DND-41 (cell line): ENCODE results near the gene OR1F1.

Source experiments
- EZH2 ChIP-seq: IDR thresholded peaks from 3 replicates; pipeline ENCODE4 v1.6.1; 2012; ENCODE audit warnings: borderline replicate concordance, low read depth, mild to moderate bottlenecking, moderate library complexity, low read length, inconsistent platforms; ENCODE audit not compliant: severe bottlenecking
- TF ChIP-seq, protein P1 (sequence below): IDR thresholded peaks from 2 replicates; pipeline ENCODE4 v1.5.1; 2012; ENCODE audit warnings: borderline replicate concordance, low read length, moderate library complexity, mild to moderate bottlenecking; ENCODE audit not compliant: poor library complexity, severe bottlenecking; ENCODE audit errors: extremely low read depth

DNA sequence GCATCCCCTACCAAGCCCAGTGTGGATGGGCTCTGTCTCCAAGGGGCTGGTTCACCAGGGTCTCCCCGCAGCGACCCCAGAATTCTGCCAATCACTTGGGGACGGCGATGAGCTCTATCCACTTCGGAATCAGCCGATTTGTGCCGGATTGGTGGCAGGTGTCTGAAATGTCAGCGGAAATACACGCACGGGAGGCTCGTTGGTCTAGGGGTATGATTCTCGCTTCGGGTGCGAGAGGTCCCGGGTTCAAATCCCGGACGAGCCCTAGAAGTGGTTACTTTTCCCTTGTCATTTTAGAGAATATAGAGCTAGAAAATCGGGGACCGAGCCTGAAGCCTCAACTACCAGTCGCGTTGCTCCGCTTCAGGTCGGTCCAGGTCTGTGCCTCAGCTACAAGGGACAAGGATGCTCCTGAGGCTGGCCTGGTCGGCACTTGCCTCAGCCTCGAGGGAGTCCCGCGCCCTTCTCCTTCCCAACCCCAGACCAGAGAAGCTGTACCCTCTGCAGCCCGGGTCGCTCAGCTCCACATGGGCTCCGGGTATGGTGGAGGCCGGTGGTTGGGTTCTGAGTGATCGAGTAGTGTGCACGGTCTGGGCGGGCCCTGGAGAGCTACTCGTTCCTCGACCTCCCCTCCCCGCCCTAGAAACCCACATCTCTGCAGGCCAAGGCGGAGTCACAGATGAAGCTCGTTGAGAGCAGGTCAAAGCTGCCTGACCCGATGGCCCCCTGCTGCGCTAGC, 16.0 kb upstream of the OR1F1 start:
- TF ChIP-seq, protein P1, sequence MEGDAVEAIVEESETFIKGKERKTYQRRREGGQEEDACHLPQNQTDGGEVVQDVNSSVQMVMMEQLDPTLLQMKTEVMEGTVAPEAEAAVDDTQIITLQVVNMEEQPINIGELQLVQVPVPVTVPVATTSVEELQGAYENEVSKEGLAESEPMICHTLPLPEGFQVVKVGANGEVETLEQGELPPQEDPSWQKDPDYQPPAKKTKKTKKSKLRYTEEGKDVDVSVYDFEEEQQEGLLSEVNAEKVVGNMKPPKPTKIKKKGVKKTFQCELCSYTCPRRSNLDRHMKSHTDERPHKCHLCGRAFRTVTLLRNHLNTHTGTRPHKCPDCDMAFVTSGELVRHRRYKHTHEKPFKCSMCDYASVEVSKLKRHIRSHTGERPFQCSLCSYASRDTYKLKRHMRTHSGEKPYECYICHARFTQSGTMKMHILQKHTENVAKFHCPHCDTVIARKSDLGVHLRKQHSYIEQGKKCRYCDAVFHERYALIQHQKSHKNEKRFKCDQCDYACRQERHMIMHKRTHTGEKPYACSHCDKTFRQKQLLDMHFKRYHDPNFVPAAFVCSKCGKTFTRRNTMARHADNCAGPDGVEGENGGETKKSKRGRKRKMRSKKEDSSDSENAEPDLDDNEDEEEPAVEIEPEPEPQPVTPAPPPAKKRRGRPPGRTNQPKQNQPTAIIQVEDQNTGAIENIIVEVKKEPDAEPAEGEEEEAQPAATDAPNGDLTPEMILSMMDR: no peak
- no peak for TF ChIP-seq EZH2
